IPS-NIHi11 (cell line): ENCODE data around the gene ANTXRL.
"Not testable (repeated sequence)": the region's sequence is repeated elsewhere in the genome, so short reads cannot be mapped to it uniquely, and the experiment has no call there.

Experiments
- DNase-seq: peaks from one replicate; pipeline ENCODE4 v3.0.0; 2012; ENCODE audit warnings: mixed read lengths, low spot score

ANTXRL gene

GRCh38 chr10:46330894-46331293, 44.1 kb downstream of the ANTXRL start:
- DNase-seq = no peak

DNA sequence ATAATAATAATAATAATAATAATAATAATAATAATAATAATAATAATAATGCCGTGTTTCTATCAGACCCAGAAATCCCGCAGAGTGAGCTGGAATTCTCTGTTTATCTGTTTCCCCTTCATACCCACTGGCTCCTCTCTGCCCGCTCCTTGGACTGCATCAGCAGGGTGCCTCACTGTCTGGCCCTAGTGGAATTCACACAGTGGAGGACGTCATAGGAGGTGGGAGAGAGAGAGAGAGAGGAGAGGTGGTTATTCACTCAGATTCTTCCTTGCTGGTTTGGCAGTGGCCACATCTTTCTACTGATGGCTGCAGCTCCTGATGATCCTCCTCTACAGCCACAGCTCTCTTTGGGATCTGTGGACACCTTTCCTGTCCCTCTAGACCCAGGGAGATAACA, 78.7 kb downstream of the ANTXRL start:
- DNase-seq = not testable (repeated sequence)

DNA sequence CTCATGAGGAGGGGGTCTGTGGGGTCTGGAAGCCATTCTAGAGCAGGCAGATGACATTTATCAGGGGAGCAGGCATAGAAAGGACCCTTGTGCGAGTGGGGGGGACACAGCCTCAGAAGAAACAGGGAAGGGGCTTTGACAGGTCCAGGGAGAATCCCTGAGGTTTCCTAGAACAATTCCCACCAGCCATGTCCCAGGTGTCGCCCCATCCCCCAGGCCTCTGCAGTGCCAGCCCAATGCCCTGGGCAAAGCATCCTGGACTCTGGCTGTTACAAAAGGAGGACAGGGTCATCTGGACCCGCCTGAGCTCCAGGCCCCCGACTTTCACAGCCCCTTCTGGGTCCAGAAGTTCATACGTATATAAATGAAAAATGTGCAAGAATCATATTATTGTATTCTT, 80.4 kb downstream of the ANTXRL start:
- not testable (repeated sequence) for DNase-seq

- not testable (repeated sequence) for DNase-seq
These were observed 81.0 kb downstream of the ANTXRL start for GRCh38 chr10:46367666-46368240.

DNA sequence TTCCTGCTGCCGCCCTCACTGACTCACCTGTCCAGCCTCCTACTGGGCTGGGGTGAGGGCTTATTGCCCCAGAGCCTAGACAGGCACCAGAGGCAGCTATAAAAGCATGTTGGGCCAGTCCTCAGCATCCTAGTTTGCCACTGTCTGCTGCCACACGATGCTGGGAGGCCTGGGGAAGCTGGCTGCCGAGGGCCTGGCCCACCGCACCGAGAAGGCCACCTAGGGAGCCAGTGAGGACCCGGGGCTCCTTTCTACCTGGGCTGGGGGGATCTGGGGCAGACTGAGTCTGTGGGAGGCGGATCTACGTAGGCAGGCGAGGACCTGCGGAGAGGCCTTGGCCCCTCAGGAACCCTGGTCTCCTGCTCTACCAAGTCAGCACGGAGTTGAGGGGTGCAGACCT, 82.2 kb downstream of the ANTXRL start:
- DNase-seq = not testable (repeated sequence)

GRCh38 chr10:46374410-46374809, 87.6 kb downstream of the ANTXRL start:
- DNase-seq = not testable (repeated sequence)

DNA sequence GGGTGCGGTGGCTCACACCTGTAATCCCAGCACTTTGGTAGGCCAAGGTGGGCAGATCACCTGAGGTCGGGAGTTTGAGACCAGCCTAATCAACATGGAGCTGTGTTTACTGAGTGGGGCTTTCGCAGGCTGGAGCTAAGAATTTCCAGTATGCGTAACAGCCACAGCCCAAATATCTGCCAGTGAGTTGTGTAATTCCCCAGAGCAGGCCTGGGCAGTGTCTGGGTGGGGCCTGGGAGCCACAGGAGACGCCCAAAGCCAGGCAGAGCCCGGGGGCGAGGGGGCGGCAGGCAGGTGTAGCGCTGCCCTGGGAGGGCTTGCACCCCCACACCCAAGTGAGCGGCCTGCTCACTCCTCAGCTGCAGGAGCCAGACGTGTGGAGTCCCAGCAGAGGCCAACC, 88.6 kb downstream of the ANTXRL start, which contains the start of gene ANXA8L1:
TSS of gene ANXA8L1 (plus strand) at position 371 of the 400 bp plus-strand sequence. CDS start 76 bp downstream, outside the sequence.
- DNase-seq = not testable (repeated sequence)

DNA sequence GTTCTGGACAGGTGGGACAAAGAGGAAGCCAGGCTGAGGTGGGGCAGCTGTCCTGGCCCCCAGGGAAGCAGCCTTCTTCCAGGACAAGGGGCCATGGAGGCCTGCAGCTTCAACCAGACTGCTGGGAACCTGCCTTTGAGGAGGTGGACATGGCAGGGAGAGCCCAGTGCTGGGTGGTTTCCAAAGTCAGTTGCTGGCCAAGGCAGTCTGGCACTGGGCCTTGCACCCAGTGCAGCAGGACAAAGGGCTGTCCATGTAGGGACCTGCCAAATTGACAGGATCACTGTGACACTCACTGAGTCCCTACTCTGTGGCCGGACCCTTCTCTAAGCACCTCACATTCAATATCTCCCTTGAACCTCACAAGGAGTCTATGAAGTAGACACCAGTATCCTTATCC, 90.2 kb downstream of the ANTXRL start:
- not testable (repeated sequence) for DNase-seq

DNA sequence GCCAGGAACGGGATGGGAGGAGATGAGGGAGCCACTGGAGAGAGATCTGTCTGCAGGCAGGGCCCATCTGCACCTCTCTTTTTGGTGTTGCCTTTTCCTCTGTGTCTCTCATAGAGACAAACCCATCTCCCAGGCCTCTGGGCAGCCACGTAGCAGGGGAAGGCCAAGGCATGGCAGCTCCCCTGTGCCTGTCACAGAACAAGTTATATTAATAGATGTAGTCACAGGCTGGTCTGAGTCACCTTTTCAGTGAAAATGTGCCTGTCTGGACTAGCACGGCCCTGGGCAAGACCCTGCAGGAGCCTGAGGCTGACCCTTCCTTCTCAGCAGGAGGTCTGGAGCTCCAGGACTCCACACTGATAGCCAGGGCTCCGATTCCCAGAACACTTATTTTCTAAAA, 90.9 kb downstream of the ANTXRL start:
- DNase-seq = not testable (repeated sequence)

GRCh38 chr10:46378108-46378507, 91.3 kb downstream of the ANTXRL start:
- DNase-seq = not testable (repeated sequence)

- not testable (repeated sequence) for DNase-seq
These were observed 92.5 kb downstream of the ANTXRL start for GRCh38 chr10:46379233-46379848.
